NCI-H146 treated with DMSO at 0.1 percent for 48 hours (cell line): ENCODE measurements around the gene TAS2R39.
A peak's percentile ranks its signal among the peaks of the same experiment; 100 is the strongest.

ENCODE experiments used
- DNase-seq: peaks from one replicate; lab custom pipeline; 2025; ENCODE audit not compliant: unreplicated experiment; lab: John Stamatoyannopoulos, UW

The TAS2R39 gene

DNA sequence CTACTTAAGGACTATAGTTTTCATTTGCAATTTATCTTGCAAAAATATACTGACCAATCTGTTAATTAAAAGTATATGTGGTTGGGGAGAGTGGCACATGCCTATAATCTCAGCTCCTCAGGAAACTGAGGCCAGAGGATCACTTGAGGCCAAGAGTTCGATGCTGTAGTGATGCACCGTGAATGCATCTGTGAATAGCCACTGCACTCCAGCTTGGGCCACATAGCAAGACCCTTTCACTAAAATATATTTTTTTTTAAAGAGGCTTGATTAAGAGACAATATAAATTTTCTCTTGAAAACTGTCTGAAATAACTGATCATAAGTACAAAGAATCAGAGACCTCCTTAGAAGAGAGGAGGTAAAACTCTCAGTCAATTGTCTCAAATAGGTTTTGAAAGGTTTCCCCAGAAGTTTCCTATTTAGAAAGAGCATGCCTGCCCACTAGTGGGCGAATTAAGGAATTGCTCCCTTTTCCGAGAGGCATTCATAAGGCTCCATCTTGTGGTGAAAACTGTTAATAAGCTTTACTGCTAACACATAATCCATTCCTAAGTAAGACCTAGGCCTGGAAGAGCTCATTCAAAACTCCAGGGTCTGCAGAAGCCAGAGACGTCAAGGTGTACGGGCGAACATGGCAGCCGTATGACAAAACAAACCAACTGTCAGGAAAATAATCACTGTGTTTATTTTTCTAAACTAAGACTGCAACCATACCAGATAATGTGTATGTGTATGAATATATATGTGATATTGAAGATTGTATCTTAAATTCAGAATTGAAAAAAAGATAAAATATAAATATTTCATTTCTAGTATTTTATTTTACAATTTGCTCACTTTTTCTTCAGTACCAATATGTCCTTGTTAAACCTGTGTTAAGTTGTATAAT, 31.8 kb downstream of the TAS2R39 start:
- DNase-seq: peak; percentile 62

DNA sequence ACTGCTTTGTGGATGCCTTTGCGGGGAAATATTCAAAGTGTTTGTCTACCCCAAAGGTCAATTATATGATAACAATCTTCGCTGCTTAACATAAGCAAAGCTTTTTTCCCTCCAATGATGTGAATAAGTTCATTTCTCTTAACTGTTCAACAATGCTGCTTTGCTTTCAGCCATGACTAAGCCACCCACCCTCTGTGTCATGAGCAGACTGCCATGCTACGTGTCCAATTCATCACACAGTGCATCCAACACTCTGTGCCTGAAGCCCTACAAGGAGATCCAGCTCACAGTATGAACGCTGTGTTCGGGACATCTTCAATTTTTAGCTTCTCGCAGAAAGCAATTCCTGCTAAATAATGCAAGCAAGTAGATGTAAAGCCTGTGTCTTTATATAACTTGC, 32.9 kb downstream of the TAS2R39 start:
- no peak for DNase-seq

DNA sequence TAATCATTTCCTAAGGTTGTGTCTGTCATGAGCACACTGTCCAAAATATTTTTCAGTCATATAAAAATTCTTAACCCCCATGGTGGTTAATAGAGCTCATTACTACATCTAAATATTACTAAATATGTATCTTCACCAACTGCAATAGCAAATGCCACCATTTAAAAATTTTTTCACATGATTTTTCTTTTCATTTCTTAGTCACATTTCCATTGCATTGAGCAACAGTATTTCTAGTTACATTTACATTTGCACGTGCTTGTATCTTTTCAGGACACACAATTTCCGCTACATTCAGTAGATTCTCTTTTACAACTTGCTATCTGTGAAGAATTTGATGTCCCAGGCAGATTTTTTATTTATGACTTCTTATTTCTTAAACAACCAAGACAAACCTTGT, 33.5 kb downstream of the TAS2R39 start:
- DNase-seq: no peak

DNA sequence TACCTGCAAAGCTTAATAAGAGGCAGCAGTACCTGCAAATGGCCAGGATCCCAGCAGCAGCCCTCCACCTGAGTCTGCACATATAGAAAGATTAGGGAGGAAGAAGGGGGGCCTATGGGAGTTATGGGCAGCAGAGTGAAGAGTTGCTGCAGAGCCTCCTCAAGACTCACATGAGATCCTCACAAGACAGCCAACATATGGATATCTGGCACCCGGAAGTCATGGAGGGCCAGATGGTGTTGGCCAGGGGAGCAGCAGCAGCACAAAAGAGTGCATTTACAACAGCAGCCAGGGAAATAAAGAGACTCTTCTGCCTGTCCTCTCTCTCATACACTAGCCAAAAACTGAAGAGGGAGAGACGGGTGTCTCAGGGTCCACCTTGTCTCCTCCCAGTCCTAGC, 34.6 kb downstream of the TAS2R39 start:
- no peak for DNase-seq

DNA sequence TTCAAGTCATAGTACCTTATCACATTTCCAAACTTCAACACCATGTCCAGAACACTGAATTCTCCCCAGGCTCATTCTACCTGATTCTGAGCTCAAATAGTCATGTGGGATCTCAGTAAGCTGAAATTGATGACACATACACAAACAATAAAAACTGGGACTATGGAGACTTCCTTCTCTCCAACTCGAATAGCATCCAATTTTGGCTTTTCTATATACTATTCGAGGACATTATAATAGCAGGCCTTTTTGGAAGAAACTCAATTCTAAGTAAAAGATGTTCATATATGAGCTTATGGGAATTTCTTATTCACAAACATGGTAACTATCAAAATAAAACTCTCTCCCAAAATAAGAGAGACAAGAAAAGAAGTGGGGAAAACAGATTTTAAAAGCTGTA, 38.1 kb downstream of the TAS2R39 start:
- no peak for DNase-seq

- no peak for DNase-seq
Observed at GRCh38 chr7:143221737-143222136, 38.5 kb downstream of the TAS2R39 start, which contains the start of gene TAS2R40. TSS of gene TAS2R40 (plus strand) at chr7:143222037. CDS start at chr7:143222079, 42 bp downstream.

GRCh38 chr7:143222782-143223181, 39.6 kb downstream of the TAS2R39 start:
- DNase-seq: no peak

DNA sequence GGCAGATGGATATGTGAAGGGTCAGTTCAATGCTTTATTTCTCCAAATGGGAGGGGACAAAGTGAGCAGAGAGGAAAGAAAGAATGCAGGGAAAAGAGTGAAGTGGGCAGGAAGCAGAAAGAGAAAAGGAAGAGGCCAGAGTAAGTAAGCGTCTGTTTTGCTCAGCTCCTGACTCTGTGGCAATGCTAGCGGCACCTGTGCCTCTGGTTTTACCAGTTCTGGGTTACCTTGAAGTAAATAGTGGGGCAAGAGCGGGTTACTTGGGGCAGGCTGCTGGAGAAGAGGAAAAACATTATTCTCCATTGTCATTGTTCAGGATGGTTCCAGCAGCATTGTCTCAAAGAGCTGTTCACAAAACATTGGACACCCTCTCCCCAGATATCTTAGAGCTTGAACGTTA, 40.6 kb downstream of the TAS2R39 start:
- DNase-seq: no peak

DNA sequence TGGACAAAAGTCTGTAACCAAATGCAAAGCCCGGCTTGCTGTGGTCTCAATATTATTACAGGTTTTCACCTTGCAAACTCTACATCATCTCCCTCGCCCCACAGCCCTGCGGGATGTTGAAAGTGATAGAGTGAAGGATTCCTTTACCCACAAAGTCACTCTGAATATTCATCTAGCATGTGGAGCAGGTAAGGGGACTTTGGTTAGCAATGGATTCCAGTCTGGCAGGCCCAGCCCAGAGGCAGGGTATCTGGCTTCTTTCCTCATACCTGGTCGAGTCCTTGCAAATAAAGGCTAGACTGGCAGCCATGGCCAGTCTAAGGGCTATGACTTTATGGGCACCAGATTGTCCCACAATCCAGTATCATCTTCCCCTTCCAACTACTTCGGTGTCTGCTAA, 41.8 kb downstream of the TAS2R39 start:
- DNase-seq: no peak

DNA sequence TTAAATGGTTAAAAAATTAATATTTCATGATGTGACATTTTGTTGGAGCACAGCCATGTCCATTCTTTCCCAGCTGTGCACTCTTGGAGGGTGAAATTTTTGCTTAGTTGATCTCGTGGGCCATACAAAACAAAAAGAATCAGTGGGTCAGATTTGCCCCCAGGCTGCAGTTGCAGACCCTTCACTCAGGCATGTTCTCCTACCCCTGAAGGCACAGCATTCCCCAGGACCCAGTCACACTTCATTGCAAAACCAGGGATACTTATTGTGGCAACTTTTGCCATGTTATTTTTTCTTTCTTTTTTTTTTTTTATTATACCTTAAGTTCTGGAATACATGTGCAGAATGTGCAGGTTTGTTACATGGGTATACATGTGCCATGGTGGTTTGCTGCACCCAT, 44.6 kb downstream of the TAS2R39 start:
- no peak for DNase-seq

DNA sequence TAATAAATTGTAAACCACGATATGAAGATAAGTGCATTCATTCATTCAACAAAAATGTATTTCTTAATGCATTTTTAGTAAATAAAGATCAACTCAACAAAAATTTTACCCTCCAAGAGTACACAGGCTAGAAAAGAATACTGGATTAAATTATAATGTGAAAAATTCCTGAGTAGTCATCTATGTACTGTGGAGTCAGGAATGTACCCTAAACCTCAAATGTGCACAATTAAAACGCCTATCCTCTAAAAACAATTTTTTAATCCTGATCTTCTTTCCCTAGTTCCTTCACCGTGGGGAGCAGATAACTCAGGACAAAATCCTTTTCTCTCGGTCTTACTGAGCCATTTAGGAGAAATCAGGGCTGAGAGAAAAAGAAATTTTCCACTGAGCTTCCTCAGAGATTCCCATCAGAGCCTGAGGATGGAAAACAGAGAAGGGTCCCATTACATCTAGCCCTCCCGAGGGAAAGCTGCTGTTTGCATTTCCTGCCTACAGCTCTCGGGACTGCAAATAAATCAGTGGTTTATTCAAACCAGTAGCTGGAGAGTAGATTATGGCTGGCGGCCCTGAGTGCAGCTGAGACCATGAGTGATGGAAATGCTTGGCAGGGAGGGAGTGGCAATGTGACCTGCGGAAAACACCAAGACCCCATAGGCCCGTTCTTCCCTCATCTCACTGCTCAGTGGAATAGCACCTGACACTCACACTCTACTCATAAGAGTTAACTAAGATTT, 46.0 kb downstream of the TAS2R39 start:
- no peak for DNase-seq

DNA sequence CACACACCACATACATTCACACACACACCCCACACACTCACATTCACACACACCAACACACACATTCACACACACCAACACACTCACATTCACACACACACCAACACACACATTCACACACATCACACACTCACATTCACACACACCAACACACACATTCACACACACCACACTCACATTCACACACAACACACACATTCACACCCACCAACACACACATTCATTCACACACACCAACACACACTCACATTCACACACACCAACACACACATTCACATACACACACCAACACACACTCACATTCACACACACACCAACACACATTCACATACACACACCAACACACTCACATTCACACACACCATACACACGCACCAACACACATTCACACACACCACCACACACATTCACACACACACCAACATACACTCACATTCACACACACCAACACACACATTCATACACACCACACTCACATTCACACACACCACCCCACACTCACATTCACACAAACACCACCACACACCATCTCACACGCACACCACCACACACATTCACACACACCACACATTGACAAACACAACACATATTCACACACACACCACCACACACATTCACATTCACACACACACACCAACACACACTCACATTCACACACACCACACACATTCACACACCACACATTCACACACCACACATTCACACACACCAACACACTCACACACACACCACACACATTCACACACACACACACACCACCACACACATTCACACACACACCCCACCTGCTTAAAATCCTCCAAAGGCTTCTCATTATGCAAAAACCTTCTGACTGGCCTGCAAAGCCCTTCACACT, 47.6 kb downstream of the TAS2R39 start:
- no peak for DNase-seq
